HepG2 (cell line): ENCODE measurements around the gene ZNF282. TPM values are rescaled to one million over a fixed set of nuclear protein-coding genes. Genes with fewer than 3 reads are reported as not detected.

Experiments
- ATAC-seq: fragments of 200-7000 bp; cut with Tn5 transposase; 3 replicates; pipeline ENCODE4 v1.9.1; 2020; ENCODE audit warnings: mild to moderate bottlenecking, moderate library complexity
- BruUV-seq: library from RNA; stranded (reverse); fragments of 400-500 nt; replicated peaks from 2 replicates; lab custom pipeline; 2021; lab: Mats Ljungman, UMichigan
- CTCF ChIA-PET: fragments of 300-600 bp; formaldehyde crosslinking; extraction: SDS; loops from one replicate; lab custom pipeline; 2021; ENCODE audit warnings: low total read pairs, inconsistent platforms, low intra/inter-chr PET ratio; lab: Yijun Ruan, JAX
- POLR2A ChIA-PET: fragments of 350-600 bp; sonication (Branson Sonifier 250); formaldehyde crosslinking; loops from one replicate; lab custom pipeline; 2020; ENCODE audit warnings: antibody characterized with exemption, inconsistent platforms; lab: Yijun Ruan, JAX
- DNase-seq: peaks from one replicate; pipeline ENCODE4 v3.0.0-alpha.2; 2015; ENCODE audit warnings: low spot score
- FAIRE-seq: peaks from 3 replicates; lab custom pipeline; 2011; peaks lifted over from hg19 to GRCh38; lab: Jason Lieb, UNC
- H2AFZ ChIP-seq: one replicate; pipeline ENCODE4 v1.6.1; 2011; ENCODE audit warnings: low read length, inconsistent platforms
- H3K27ac ChIP-seq: fragments of 300-600 bp; 3 replicates; pipeline ENCODE4 v1.8.0; 2011; ENCODE audit warnings: mixed run types, mild to moderate bottlenecking, mixed read lengths, low read length, inconsistent platforms; ENCODE audit not compliant: insufficient read depth; ENCODE audit errors: extremely low read length
- H3K27me3 ChIP-seq, 2 experiments: fragments of 200-600 bp in 1 of 2; 2 replicates in 1 of 2; 3 replicates in 1 of 2; pipeline versions ENCODE4 v1.6.0 to v1.8.0; 2011; ENCODE audit warnings: low read length in 2 of 2, mild to moderate bottlenecking in 2 of 2, moderate library complexity in 2 of 2, inconsistent platforms in 1 of 2; ENCODE audit not compliant: insufficient read depth in 2 of 2, control insufficient read depth in 1 of 2
- H3K36me3 ChIP-seq, 2 experiments: fragments of 200-600 bp in 1 of 2; replicated peaks in 1 of 2; 2 replicates in 1 of 2; 3 replicates in 1 of 2; pipeline versions ENCODE4 v1.5.1 to v1.8.0; 2011; ENCODE audit warnings: low read length in 2 of 2, inconsistent platforms in 1 of 2; ENCODE audit not compliant: insufficient read depth in 2 of 2, control insufficient read depth in 1 of 2
- H3K4me1 ChIP-seq: 2 replicates; pipeline ENCODE4 v1.5.1; 2012; ENCODE audit warnings: low read length, inconsistent platforms; ENCODE audit not compliant: insufficient read depth
- H3K4me2 ChIP-seq: 2 replicates; pipeline ENCODE4 v1.6.0; 2011; ENCODE audit warnings: low read depth, low read length, inconsistent platforms
- H3K4me3 ChIP-seq, 3 experiments: fragments of 200-600 bp in 1 of 3; sonication (generic), shearing (Covaris generic) in 1 of 3; replicated peaks in 1 of 3; 2 replicates each; pipeline ENCODE4 v1.5.1; 2011 to 2016; ENCODE audit warnings: low read length in 3 of 3, inconsistent platforms in 2 of 3, low read depth in 2 of 3, mild to moderate bottlenecking in 2 of 3, control low read depth in 1 of 3, mixed read lengths in 1 of 3; ENCODE audit not compliant: insufficient read depth in 1 of 3
- H3K79me2 ChIP-seq: one replicate; pipeline ENCODE4 v1.6.1; 2011; ENCODE audit warnings: low read length, inconsistent platforms; ENCODE audit not compliant: insufficient read depth
- H3K9ac ChIP-seq: 2 replicates; pipeline ENCODE4 v1.6.0; 2011; ENCODE audit warnings: mild to moderate bottlenecking, low read depth, low read length, inconsistent platforms; ENCODE audit not compliant: insufficient read depth
- H3K9me3 ChIP-seq: 2 replicates; pipeline ENCODE4 v1.5.1; 2012; ENCODE audit warnings: mild to moderate bottlenecking, low read length
- H4K20me1 ChIP-seq: 2 replicates; pipeline ENCODE4 v1.6.0; 2011; ENCODE audit warnings: inconsistent platforms, mild to moderate bottlenecking, low read length, moderate library complexity; ENCODE audit not compliant: insufficient read depth
- AGO2 ChIP-seq: fragments of 200-400 bp; formaldehyde crosslinking; optimal IDR thresholded peaks from 2 replicates; pipeline ENCODE3; 2017; ENCODE audit warnings: mild to moderate bottlenecking, low read depth, low read length, moderate library complexity
- ARHGAP35 ChIP-seq: sonication (generic); formaldehyde crosslinking; IDR thresholded peaks from 2 replicates; pipeline ENCODE4 v1.9.0; 2022; ENCODE audit warnings: mild to moderate bottlenecking, inconsistent platforms, moderate library complexity, missing genetic modification reagents, borderline replicate concordance
- NCOR1 ChIP-seq: fragments of 200-600 bp; sonication (generic); IDR thresholded peaks from 2 replicates; pipeline ENCODE4 v1.7.0; 2017; ENCODE audit warnings: antibody characterized with exemption, low read length, borderline replicate concordance
- WGBS: methylation state at CpG from one replicate; pipeline ENCODE4 v1.1.6; 2017; ENCODE audit warnings: low lambda C conversion rate; 5-methylcytosine and 5-hydroxymethylcytosine counted together
- in situ Hi-C: cut with HindIII; loops from 2 replicates; pipeline ENCODE4 v1.10.0; 2017; ENCODE audit warnings: low pct_unique_long_range_greater_than_20kb; ENCODE audit not compliant: extremely low pct_ligation_motif_present
- intact Hi-C: fragments of 100-400 bp; cut with micrococcal nuclease; formaldehyde crosslinking; loops from one replicate; pipeline ENCODE4 v1.10.0; 2022; ENCODE audit not compliant: unreplicated experiment
- polyA plus RNA-seq, 8 experiments: library from polyadenylated mRNA; depleted of rRNA in 3 of 8; stranded (reverse) in 7 of 8; unstranded in 1 of 8; fragments of >200 nt; fragmentation: Illumina TruSeq in 4 of 8; extraction: Trizol in 4 of 8; gene quantifications; 2 replicates each; pipeline versions ENCODE4 v1.2.1 to v1.2.3, GENCODE V29; 2011 to 2016; ENCODE audit warnings: low read depth in 4 of 8, missing spikeins in 1 of 8, mixed read lengths in 1 of 8; ENCODE audit not compliant: insufficient read depth in 1 of 8
- total RNA-seq, 5 experiments: library from RNA; depleted of rRNA; stranded (reverse); fragments of >200 nt; fragmentation: Illumina TruSeq; extraction: Trizol; gene quantifications; 2 replicates each; pipeline ENCODE4 v1.2.3, GENCODE V29; 2016; ENCODE audit warnings: low read depth in 1 of 5
- TF ChIP-seq, protein P1 (sequence below): sonication (generic); formaldehyde crosslinking; IDR thresholded peaks from 2 replicates; pipeline ENCODE4 v1.5.0; 2020; ENCODE audit warnings: mild to moderate bottlenecking, missing genetic modification reagents

Gene ZNF282
- total and polyA plus RNA-seq, 2 of the 13 experiments (the other 11 are each of a cell fraction or from before 2014, with no cell fraction given): 9.1 to 20.9 TPM

DNA sequence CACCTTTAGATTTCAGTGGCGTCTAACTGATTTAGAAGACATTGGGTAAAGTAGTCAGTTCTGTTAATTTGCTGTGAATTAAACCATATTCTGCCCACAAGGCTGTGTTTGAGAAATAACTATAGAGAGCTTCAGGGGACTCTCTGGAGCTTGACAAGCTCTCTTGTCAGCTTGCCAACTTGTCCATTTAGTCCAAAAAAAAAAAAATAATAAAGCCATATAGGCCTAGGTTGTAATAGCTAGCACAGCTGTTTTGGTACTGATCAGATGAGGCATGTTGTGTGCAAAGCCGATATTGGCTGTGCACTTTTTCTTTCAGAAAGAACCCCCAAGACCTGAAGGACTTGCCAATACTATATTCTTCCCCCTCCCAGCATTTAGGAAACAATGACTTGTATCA lies 20.2 kb upstream of the ZNF282 start:
- 95% methylated on average over 2 of the region's 2 CpGs for WGBS
- H3K9me3 ChIP-seq: no peaks in the 10 kb centered on the region
- in situ Hi-C loops (no loop called here), intact Hi-C loops (no loop called here)
- H3K4me1 ChIP-seq: peaks cover 5% of the 10 kb centered on the region; the same call in 1 of the 2 replicates
- H3K9ac ChIP-seq: no peak overlapping the region
- H4K20me1 ChIP-seq: no peaks in the 10 kb centered on the region
- peaks cover 9 to 66% of the 10 kb centered on the region in 2 experiments for H3K36me3 ChIP-seq
- no peak overlapping the region for H3K27ac ChIP-seq
- H2AFZ ChIP-seq: no peak overlapping the region
- no peaks in the 10 kb centered on the region for H3K79me2 ChIP-seq
- ChIA-PET POLR2A (no interaction called here), CTCF (no interaction called here)
- no peak for ATAC-seq
- H3K4me2 ChIP-seq: no peak overlapping the region
- no peak overlapping the region for H3K4me3 ChIP-seq
- no peaks in the 10 kb centered on the region for H3K27me3 ChIP-seq
- no peak for DNase-seq
- TF ChIP-seq NCOR1: no peak
- TF ChIP-seq, protein P1, sequence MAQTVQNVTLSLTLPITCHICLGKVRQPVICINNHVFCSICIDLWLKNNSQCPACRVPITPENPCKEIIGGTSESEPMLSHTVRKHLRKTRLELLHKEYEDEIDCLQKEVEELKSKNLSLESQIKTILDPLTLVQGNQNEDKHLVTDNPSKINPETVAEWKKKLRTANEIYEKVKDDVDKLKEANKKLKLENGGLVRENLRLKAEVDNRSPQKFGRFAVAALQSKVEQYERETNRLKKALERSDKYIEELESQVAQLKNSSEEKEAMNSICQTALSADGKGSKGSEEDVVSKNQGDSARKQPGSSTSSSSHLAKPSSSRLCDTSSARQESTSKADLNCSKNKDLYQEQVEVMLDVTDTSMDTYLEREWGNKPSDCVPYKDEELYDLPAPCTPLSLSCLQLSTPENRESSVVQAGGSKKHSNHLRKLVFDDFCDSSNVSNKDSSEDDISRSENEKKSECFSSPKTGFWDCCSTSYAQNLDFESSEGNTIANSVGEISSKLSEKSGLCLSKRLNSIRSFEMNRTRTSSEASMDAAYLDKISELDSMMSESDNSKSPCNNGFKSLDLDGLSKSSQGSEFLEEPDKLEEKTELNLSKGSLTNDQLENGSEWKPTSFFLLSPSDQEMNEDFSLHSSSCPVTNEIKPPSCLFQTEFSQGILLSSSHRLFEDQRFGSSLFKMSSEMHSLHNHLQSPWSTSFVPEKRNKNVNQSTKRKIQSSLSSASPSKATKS (CRISPR knock-in tag): no peak
- no TSS peak for BruUV-seq
- FAIRE-seq: no peak

DNA sequence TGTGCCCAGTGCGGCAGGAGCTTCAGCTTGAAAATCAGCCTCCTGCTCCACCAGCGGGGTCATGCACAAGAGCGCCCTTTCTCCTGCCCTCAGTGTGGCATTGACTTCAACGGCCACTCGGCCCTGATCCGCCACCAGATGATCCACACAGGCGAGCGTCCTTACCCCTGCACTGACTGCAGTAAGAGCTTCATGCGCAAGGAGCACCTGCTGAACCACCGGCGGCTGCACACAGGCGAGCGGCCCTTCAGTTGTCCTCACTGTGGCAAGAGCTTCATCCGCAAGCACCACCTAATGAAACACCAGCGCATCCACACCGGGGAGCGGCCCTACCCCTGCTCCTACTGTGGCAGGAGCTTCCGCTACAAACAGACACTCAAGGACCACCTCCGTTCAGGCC lies 16.1 kb upstream of the ZNF282 start:
- H3K9me3 ChIP-seq: no peaks in the 10 kb centered on the region
- ChIA-PET POLR2A (no interaction called here), CTCF (no interaction called here)
- no TSS peak for BruUV-seq
- no peak overlapping the region for H3K4me2 ChIP-seq
- no peaks in the 10 kb centered on the region for H4K20me1 ChIP-seq
- in situ Hi-C loops: no loop called here
- WGBS: 100% methylated on average over 4 of the region's 19 CpGs
- H3K27ac ChIP-seq: no peak overlapping the region
- no peaks in the 10 kb centered on the region for H3K27me3 ChIP-seq
- H3K4me1 ChIP-seq: no peaks in the 10 kb centered on the region
- no peak overlapping the region for H2AFZ ChIP-seq
- peaks cover 14 to 50% of the 10 kb centered on the region in 2 experiments for H3K36me3 ChIP-seq
- no peaks in the 10 kb centered on the region for H3K79me2 ChIP-seq
- ATAC-seq: no peak; the same call in 2 of the 3 replicates
- intact Hi-C loops: no loop called here
- no peak for FAIRE-seq
- H3K4me3 ChIP-seq: no peak overlapping the region
- H3K9ac ChIP-seq: no peak overlapping the region
- TF ChIP-seq ARHGAP35 (no peak), AGO2 (peak; percentile 52)
- no peak for DNase-seq
